ENCODE data around the gene RBPJ. TPM values are rescaled to one million over a fixed set of nuclear protein-coding genes. Genes with fewer than 3 reads are reported as not detected.

RBPJ gene
- total and polyA plus RNA-seq, 2 of the 8 experiments (the other 6 are each of a cell fraction or from before 2014, with no cell fraction given) = 65.5 to 217 TPM

DNA sequence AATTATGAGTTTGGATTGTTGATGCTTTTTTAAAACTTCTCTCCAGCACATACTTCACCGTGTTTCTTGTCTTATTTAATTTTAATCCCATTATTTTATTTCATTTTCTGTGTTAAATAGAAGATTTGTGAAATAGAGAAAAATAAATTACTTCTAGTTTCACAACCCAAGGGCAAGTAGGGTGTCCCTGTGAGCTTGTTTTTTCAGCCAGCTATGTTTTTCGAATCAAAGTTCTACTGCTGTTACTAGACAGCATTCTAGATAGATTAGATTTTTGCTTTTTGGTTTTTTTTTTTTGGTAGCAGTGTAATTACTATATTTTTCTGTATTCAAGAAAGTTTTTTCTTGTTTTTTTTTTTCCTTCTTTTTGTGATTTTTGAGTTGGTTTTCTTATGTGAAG is 59.9 kb downstream of the RBPJ start (continued):
- TF ChIP-seq, protein P1, sequence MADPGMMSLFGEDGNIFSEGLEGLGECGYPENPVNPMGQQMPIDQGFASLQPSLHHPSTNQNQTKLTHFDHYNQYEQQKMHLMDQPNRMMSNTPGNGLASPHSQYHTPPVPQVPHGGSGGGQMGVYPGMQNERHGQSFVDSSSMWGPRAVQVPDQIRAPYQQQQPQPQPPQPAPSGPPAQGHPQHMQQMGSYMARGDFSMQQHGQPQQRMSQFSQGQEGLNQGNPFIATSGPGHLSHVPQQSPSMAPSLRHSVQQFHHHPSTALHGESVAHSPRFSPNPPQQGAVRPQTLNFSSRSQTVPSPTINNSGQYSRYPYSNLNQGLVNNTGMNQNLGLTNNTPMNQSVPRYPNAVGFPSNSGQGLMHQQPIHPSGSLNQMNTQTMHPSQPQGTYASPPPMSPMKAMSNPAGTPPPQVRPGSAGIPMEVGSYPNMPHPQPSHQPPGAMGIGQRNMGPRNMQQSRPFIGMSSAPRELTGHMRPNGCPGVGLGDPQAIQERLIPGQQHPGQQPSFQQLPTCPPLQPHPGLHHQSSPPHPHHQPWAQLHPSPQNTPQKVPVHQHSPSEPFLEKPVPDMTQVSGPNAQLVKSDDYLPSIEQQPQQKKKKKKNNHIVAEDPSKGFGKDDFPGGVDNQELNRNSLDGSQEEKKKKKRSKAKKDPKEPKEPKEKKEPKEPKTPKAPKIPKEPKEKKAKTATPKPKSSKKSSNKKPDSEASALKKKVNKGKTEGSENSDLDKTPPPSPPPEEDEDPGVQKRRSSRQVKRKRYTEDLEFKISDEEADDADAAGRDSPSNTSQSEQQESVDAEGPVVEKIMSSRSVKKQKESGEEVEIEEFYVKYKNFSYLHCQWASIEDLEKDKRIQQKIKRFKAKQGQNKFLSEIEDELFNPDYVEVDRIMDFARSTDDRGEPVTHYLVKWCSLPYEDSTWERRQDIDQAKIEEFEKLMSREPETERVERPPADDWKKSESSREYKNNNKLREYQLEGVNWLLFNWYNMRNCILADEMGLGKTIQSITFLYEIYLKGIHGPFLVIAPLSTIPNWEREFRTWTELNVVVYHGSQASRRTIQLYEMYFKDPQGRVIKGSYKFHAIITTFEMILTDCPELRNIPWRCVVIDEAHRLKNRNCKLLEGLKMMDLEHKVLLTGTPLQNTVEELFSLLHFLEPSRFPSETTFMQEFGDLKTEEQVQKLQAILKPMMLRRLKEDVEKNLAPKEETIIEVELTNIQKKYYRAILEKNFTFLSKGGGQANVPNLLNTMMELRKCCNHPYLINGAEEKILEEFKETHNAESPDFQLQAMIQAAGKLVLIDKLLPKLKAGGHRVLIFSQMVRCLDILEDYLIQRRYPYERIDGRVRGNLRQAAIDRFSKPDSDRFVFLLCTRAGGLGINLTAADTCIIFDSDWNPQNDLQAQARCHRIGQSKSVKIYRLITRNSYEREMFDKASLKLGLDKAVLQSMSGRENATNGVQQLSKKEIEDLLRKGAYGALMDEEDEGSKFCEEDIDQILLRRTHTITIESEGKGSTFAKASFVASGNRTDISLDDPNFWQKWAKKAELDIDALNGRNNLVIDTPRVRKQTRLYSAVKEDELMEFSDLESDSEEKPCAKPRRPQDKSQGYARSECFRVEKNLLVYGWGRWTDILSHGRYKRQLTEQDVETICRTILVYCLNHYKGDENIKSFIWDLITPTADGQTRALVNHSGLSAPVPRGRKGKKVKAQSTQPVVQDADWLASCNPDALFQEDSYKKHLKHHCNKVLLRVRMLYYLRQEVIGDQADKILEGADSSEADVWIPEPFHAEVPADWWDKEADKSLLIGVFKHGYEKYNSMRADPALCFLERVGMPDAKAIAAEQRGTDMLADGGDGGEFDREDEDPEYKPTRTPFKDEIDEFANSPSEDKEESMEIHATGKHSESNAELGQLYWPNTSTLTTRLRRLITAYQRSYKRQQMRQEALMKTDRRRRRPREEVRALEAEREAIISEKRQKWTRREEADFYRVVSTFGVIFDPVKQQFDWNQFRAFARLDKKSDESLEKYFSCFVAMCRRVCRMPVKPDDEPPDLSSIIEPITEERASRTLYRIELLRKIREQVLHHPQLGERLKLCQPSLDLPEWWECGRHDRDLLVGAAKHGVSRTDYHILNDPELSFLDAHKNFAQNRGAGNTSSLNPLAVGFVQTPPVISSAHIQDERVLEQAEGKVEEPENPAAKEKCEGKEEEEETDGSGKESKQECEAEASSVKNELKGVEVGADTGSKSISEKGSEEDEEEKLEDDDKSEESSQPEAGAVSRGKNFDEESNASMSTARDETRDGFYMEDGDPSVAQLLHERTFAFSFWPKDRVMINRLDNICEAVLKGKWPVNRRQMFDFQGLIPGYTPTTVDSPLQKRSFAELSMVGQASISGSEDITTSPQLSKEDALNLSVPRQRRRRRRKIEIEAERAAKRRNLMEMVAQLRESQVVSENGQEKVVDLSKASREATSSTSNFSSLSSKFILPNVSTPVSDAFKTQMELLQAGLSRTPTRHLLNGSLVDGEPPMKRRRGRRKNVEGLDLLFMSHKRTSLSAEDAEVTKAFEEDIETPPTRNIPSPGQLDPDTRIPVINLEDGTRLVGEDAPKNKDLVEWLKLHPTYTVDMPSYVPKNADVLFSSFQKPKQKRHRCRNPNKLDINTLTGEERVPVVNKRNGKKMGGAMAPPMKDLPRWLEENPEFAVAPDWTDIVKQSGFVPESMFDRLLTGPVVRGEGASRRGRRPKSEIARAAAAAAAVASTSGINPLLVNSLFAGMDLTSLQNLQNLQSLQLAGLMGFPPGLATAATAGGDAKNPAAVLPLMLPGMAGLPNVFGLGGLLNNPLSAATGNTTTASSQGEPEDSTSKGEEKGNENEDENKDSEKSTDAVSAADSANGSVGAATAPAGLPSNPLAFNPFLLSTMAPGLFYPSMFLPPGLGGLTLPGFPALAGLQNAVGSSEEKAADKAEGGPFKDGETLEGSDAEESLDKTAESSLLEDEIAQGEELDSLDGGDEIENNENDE (IDR thresholded peaks at IDR 0.05; ENCODE audit: insufficient replicate concordance, low read length) = no peak
- TF ChIP-seq SIN3A (conservative IDR thresholded peaks at IDR 0.05 in 1 of 2, IDR thresholded peaks at IDR 0.05 in 1 of 2; ENCODE audit: low read depth in 1 of 2, low read length in 2 of 2) = no peak

All from H1 (cell line).